GM23338 (cell line): Measurements from ENCODE around the gene OMG.

Experiments used
- CREB1 ChIP-seq: fragments of 250-450 bp; sonication (Bioruptor Pico); IDR thresholded peaks from 2 replicates; pipeline ENCODE4 v1.5.0; 2020; ENCODE audit warnings: low read depth, mild to moderate bottlenecking, moderate library complexity
- ETS1 ChIP-seq: IDR thresholded peaks from 2 replicates; pipeline ENCODE4 v1.6.1; 2016; ENCODE audit warnings: antibody characterized with exemption
- EZH2 ChIP-seq: fragments of 200-600 bp; sonication (generic); IDR thresholded peaks from one replicate; pipeline ENCODE4 v1.8.0; 2017; ENCODE audit warnings: antibody characterized with exemption, mild to moderate bottlenecking, low read depth; ENCODE audit not compliant: unreplicated experiment
- EZH2phosphoT487 ChIP-seq: fragments of 200-600 bp; sonication (generic); IDR thresholded peaks from one replicate; pipeline ENCODE4 v1.8.1; 2018; ENCODE audit warnings: antibody characterized with exemption; ENCODE audit not compliant: unreplicated experiment
- NANOG ChIP-seq: IDR thresholded peaks from 2 replicates; pipeline ENCODE4 v1.6.1; 2016; ENCODE audit warnings: antibody characterized with exemption, borderline replicate concordance
- POLR2AphosphoS5 ChIP-seq: IDR thresholded peaks from 2 replicates; pipeline ENCODE4 v1.6.1; 2016; ENCODE audit warnings: antibody characterized with exemption, low read depth
- ZNF114 ChIP-seq: fragments of 250-450 bp; sonication (Bioruptor Pico); IDR thresholded peaks from 2 replicates; pipeline ENCODE4 v1.5.0; 2020; ENCODE audit warnings: mild to moderate bottlenecking, moderate library complexity
- ZNF462 ChIP-seq: fragments of 250-450 bp; sonication (Bioruptor Pico); IDR thresholded peaks from 2 replicates; pipeline ENCODE4 v1.5.0; 2020; ENCODE audit warnings: mild to moderate bottlenecking, moderate library complexity
- TF ChIP-seq, protein P1 (sequence below), 2 experiments: fragments of 200-600 bp in 1 of 2; sonication (generic) in 1 of 2; conservative IDR thresholded peaks; 2 replicates each; pipeline versions ENCODE4 v1.5.1 to v1.6.1; 2016 to 2017; ENCODE audit warnings: antibody characterized with exemption in 2 of 2, low read depth in 2 of 2, mild to moderate bottlenecking in 2 of 2, moderate library complexity in 1 of 2
- TF ChIP-seq, protein P2 (sequence below): IDR thresholded peaks from one replicate; pipeline ENCODE4 v1.6.1; 2018; ENCODE audit warnings: antibody characterized with exemption; ENCODE audit not compliant: unreplicated experiment

- TF ChIP-seq, protein P1, sequence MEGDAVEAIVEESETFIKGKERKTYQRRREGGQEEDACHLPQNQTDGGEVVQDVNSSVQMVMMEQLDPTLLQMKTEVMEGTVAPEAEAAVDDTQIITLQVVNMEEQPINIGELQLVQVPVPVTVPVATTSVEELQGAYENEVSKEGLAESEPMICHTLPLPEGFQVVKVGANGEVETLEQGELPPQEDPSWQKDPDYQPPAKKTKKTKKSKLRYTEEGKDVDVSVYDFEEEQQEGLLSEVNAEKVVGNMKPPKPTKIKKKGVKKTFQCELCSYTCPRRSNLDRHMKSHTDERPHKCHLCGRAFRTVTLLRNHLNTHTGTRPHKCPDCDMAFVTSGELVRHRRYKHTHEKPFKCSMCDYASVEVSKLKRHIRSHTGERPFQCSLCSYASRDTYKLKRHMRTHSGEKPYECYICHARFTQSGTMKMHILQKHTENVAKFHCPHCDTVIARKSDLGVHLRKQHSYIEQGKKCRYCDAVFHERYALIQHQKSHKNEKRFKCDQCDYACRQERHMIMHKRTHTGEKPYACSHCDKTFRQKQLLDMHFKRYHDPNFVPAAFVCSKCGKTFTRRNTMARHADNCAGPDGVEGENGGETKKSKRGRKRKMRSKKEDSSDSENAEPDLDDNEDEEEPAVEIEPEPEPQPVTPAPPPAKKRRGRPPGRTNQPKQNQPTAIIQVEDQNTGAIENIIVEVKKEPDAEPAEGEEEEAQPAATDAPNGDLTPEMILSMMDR (conservative IDR thresholded peaks at IDR 0.05; ENCODE audit: low read depth in 2 of 2), result no peak
- TF ChIP-seq POLR2AphosphoS5, result no peak
- no peak for TF ChIP-seq ZNF114
- no peak for TF ChIP-seq EZH2
- TF ChIP-seq, protein P2, sequence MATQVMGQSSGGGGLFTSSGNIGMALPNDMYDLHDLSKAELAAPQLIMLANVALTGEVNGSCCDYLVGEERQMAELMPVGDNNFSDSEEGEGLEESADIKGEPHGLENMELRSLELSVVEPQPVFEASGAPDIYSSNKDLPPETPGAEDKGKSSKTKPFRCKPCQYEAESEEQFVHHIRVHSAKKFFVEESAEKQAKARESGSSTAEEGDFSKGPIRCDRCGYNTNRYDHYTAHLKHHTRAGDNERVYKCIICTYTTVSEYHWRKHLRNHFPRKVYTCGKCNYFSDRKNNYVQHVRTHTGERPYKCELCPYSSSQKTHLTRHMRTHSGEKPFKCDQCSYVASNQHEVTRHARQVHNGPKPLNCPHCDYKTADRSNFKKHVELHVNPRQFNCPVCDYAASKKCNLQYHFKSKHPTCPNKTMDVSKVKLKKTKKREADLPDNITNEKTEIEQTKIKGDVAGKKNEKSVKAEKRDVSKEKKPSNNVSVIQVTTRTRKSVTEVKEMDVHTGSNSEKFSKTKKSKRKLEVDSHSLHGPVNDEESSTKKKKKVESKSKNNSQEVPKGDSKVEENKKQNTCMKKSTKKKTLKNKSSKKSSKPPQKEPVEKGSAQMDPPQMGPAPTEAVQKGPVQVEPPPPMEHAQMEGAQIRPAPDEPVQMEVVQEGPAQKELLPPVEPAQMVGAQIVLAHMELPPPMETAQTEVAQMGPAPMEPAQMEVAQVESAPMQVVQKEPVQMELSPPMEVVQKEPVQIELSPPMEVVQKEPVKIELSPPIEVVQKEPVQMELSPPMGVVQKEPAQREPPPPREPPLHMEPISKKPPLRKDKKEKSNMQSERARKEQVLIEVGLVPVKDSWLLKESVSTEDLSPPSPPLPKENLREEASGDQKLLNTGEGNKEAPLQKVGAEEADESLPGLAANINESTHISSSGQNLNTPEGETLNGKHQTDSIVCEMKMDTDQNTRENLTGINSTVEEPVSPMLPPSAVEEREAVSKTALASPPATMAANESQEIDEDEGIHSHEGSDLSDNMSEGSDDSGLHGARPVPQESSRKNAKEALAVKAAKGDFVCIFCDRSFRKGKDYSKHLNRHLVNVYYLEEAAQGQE, result no peak
- TF ChIP-seq EZH2phosphoT487, result no peak
- no peak for TF ChIP-seq ETS1
- no peak for TF ChIP-seq CREB1 (CRISPR knock-in tag)
- TF ChIP-seq NANOG, result no peak
- TF ChIP-seq ZNF462 (CRISPR knock-in tag), result no peak
Measured at GRCh38 chr17:31297090-31297489, at the start of gene OMG.
